Thoracic aorta endothelial cell (primary cell): ENCODE results near the gene THUMPD1. TPM values are rescaled to one million over a fixed set of nuclear protein-coding genes. Genes with fewer than 3 reads are reported as not detected.
A peak's percentile ranks its signal among the peaks of the same experiment; 100 is the strongest.

Experiments used
- small RNA-seq: library from RNA; depleted of rRNA; stranded (forward); fragments of <200 nt; gene quantifications from one replicate; pipeline ENCODE3, GENCODE V24; 2012
- total RNA-seq: library from RNA; depleted of rRNA; stranded (reverse); fragments of >200 nt; gene quantifications from 2 replicates; pipeline ENCODE4 v1.2.3, GENCODE V29; 2012

Gene THUMPD1
- 62.2 and 65.6 TPM in 2 replicates for total RNA-seq

GRCh38 chr16:20741554-20742285, at the start of gene THUMPD1:
THUMPD1 (minus strand) TSS chr16:20741818; CDS start chr16:20741739, 79 bp downstream.

GRCh38 chr16:20763461-20764232, 22.0 kb upstream of the THUMPD1 start, which contains the start of gene ACSM3:
ACSM3 (plus strand) TSS chr16:20764014; CDS start chr16:20770035, 6,021 bp downstream.

Small RNA genes within 50 kb of the gene (small RNA-seq; reads per million reads assigned to genes)
- gene RNU6-944P: 4.0 reads per million, percentile 75 among the genes with 10 or more reads in this experiment

Other genes with a start within 250 kb of the THUMPD1 start
- gene ACSM2B, start 165.5 kb downstream of the THUMPD1 start, total RNA-seq: 0.07 TPM in 1 of 2 replicates, not detected in the other
- 0.07 TPM in 1 of 2 replicates, not detected in the other for gene ACSM1, start 44.1 kb downstream of the THUMPD1 start, total RNA-seq
- gene ACSM3, start 22.2 kb upstream of the THUMPD1 start, total RNA-seq: 6.6 and 22.2 TPM in 2 replicates
- 17.3 and 21.1 TPM in 2 replicates for gene ERI2, start 64.7 kb upstream of the THUMPD1 start, total RNA-seq
- 6.1 and 12.1 TPM in 2 replicates for gene REXO5, start 64.7 kb upstream of the THUMPD1 start, total RNA-seq
- gene DCUN1D3, start 158.5 kb upstream of the THUMPD1 start, total RNA-seq: 42.6 and 46.5 TPM in 2 replicates
- 47.7 and 67.2 TPM in 2 replicates for gene LYRM1, start 159.0 kb upstream of the THUMPD1 start, total RNA-seq